ENCODE data around the gene MGAT4C.
"Not testable (repeated sequence)": the region's sequence is repeated elsewhere in the genome, so short reads cannot be mapped to it uniquely, and the experiment has no call there.

The MGAT4C gene

DNA sequence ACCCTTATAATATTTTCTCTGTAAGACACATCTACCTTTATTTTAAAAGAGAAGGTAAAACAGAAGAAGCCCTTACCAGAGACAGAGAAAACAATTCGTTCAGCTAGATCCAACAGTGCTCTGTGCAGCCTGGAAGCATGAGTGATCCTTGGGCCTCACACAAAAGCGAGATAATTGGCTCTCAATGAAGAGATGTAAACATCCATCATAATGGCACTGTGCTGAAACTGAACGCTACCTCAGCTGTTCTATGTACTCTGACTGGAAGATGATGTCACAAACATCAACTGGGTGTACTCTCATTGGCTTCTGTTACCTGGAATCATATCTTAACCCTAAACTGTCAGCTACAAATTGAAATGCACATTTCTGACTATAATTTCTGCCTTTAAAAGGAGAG lies at the start of gene MGAT4C:
TSS of gene MGAT4C (minus strand) at position 229 of the 400 bp plus-strand sequence.
- no peak for DNase-seq
- in situ Hi-C loops (cut with MboI; ENCODE audit: low pct_unique_long_range_greater_than_20kb, low sequenced_read_pairs), result no loop called here

DNA sequence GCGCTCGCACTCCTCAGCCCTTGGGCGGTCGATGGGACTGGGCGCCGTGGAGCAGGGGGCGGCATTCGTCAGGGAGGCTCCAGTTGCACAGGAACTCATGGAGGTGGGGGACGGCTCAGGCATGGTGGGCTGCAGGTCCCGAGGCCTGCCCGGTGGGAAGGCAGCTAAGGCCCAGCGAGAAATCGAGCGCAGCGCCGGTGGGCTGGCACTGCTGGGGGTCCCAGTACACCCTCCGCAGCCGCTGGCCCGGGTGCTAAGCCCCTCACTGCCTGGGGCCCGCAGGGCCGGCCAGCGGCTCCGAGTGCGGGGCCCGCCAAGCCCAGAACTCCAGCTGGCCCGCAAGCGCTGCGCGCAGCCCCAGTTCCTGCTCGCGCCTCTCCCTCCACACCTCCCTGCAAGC lies 40.2 kb upstream of the MGAT4C start:
- in situ Hi-C loops (cut with MboI; ENCODE audit: low pct_unique_long_range_greater_than_20kb, low sequenced_read_pairs); DNase-seq: not testable (repeated sequence)

DNA sequence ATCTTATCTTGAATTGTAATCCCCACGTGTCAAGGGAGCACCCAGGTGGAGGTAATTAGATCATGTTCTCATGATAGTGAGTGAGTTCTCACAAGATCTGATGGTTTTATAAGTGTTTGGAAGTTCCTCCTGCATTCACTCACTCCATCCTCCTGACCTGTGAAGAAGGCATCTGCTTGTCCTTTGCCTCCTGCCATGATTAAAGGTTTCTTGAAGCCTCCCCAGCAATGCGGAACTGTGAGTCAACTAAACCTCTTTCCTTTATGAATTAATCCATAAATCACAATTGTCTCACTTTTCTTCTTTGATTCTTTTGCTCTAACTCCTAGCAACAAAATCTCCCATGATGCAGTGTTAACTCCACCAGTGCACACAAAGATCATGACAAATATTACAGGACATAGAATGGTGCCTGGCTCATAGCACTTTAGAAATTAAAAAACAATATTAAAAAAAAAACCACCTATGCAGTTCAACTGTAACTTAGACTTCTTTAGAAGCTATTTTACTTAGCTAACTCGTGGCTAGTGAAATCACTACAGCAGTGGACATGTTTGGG lies 37.6 kb upstream of the MGAT4C start:
- no peak for DNase-seq
- in situ Hi-C loops (cut with MboI; ENCODE audit: low pct_unique_long_range_greater_than_20kb, low sequenced_read_pairs), result no loop called here

DNA sequence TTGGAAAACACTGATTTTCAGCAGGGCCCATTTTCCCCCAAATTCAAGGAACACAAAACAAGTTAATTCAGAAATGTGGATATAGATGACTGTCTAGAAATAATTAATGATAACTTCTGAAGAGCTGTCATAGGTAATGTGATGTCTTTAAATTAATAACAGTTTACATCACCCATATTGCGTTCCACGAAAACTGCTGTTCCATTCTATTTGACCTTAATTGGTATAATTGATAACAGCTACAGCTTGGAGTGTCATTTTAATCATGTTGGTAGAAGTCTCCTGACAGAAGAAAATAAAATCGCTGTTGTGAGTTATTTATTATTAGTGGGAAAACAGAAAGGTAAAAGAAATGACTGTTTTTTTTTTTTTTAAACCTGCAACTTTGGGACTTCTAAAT lies 36.3 kb upstream of the MGAT4C start:
- in situ Hi-C loops (cut with MboI; ENCODE audit: low pct_unique_long_range_greater_than_20kb, low sequenced_read_pairs), result no loop called here
- DNase-seq, result no peak

DNA sequence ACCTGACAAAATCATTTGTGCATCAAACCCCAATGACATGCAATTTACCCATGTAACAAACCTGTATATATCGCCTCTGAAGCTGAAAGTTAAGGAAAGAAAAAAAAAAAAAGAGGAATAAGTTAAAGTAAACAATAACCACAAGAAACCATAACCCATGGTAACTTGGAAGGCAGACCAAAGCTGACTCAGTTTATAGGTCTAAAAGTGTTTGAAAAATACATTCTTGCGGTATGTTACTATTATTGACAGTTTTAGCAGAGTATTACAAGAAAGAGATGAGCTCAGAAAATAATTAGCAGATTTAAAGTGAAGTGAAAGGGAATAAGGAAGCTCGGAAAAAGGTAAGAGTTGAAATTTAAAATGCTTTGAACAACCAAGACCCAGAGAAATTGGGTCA lies 34.4 kb upstream of the MGAT4C start:
- DNase-seq, result no peak
- in situ Hi-C loops (cut with MboI; ENCODE audit: low pct_unique_long_range_greater_than_20kb, low sequenced_read_pairs), result no loop called here

DNA sequence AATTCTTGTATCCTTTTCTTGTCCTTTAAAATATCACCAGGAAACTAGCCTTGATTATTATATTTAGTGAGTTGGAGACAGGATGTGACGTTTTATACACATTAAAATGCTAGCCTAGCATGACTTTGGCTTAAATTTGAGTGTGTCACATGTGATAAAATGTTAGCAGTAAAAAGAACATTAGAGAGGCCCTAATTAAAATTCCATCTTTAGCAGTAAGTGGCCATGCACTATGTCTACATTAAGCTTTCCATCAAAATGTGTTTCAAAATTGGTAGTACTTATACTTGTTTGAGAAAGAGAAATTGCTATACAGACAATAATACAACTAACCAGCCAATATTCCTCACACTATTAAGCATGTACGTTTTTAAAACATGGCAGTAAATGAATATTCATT lies 29.9 kb upstream of the MGAT4C start:
- in situ Hi-C loops (cut with MboI; ENCODE audit: low pct_unique_long_range_greater_than_20kb, low sequenced_read_pairs), result no loop called here
- DNase-seq, result no peak

DNA sequence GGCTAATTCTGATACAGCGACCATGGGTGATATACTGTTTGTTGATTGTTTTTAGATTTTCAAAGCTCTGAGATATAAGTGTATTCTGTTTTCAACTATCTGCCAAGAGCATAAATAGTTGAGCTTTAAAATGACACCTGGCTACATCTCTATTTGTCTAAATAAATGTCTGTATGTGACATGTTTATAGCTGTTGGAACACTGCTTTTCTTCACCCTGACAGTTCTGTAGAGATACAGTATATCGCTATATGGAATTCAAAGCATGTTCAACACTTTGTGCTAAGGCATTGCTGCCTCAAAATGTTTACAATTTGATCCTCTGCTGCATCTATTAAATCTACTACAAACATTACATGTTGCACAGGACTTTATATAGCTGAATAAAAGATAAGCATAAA lies 27.4 kb upstream of the MGAT4C start:
- in situ Hi-C loops (cut with MboI; ENCODE audit: low pct_unique_long_range_greater_than_20kb, low sequenced_read_pairs), result no loop called here
- no peak for DNase-seq

DNA sequence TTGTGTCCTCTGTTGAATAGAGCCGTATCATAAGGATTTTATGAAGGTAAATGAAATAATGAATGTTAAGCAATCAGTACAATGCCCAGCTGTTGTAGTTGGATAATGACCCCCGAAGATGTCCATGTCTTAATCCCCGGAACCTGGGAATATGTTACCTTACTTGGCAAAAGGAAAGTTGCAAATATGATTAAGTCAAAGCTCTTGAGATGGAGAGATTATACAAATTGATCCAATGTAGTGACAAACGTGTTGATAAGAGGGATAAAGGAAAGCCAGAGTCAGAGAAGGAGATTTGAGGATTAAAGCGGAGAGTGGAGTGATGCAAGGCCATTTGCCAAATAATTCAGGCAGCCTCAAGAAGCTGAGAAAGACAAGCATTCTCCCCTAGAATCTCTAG lies 19.2 kb upstream of the MGAT4C start:
- in situ Hi-C loops (cut with MboI; ENCODE audit: low pct_unique_long_range_greater_than_20kb, low sequenced_read_pairs), result no loop called here
- DNase-seq, result no peak

DNA sequence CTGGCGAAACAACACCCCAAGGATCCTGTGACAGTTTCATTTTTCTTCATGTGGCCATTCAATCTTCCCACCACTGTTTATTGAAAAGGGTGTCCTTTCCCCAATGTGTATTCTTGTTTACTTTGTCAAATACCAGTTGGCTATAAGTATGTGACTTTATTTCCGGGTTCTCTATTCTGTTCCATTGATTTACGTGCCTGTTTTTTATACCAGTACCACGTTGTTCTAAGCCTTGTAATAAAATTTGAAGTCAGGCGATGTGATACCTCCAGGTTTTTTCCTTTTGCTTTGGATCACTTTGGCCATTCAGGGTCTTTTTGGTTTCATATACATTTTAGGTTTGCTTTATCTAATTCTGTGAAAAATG lies 9.1 kb upstream of the MGAT4C start:
- DNase-seq, result no peak
- in situ Hi-C loops (cut with MboI; ENCODE audit: low pct_unique_long_range_greater_than_20kb, low sequenced_read_pairs), result no loop called here

DNA sequence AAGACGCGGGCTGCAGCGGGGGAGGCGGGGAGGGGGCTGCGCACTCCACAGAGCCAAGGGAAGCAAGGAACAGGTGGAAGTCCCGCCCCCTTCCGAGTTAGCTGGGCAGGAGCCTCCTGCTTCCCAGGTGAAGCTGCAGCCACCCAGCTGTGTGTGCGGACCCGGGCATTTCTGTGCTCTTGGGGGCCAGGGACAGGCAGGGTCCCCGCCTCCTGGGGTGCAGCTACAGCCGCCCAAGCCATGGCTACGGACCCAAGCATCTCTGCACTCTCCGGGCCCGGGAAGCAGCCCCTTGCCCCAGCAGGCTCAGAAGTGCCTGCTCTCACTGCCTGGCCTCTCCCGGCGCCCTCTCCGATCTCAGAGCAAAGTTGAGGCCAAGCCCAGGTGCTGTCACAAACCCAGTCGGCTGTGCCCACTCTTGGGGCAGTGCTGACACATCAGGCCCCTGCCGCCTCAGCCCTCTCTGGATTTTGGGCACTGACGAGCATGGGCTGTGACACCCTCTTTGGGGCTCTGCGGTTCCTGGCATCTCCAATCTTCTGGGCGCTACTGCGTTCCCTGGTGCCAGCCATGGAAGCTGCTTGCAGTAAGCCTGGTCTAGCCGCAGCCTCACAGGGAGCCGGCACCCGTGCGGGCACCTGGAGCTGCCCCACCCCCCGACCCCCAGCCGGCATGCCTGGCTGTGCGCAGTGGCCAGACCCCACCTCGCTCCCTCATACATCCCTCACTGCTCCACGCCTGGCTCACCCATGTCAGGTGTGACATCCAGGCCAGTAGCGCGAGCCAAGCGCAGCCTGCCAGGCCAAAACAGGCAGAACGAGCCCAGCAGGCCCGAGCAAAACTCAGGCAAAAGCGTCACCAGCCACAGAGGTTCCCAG lies 8.5 kb upstream of the MGAT4C start:
- no peak for DNase-seq
- in situ Hi-C loops (cut with MboI; ENCODE audit: low pct_unique_long_range_greater_than_20kb, low sequenced_read_pairs), result no loop called here

DNA sequence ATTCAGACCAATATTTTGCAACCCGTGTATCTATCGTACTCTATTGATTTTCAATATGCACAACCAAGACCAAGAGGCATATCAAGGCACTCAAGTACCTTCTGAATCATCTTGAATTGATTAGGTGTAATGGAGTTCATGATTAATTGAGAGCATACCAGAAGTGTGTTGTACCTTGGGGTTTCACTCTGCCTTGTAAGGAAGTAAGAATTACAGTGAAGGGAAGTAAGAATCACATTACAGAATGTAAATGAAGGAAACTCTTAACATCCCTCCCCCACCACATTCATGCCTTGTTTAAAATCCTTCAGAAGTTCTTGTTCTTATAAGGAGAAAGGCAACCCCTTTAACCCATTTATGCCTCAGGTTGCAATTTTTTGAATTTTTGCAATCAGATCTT lies 5.4 kb upstream of the MGAT4C start:
- DNase-seq, result no peak
- in situ Hi-C loops (cut with MboI; ENCODE audit: low pct_unique_long_range_greater_than_20kb, low sequenced_read_pairs), result no loop called here

DNA sequence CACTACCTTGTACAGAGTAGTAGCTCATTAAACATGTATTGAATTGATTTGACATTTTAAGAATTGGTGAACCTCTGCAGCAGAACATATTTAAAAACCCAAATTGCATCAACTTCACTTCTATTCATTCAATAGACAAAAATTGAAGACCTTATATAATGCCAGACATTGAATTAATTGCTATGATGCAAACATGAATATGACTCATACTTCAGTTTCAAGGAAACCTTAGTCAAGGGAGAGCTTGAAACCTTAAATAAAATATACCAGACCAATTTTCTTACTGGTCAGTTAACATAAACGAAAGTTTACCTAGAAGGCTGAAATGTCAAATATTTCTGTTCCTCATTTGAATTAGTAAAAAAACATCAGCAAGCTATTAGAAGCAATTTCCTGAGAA lies 5.0 kb upstream of the MGAT4C start:
- DNase-seq, result no peak
- in situ Hi-C loops (cut with MboI; ENCODE audit: low pct_unique_long_range_greater_than_20kb, low sequenced_read_pairs), result no loop called here

DNA sequence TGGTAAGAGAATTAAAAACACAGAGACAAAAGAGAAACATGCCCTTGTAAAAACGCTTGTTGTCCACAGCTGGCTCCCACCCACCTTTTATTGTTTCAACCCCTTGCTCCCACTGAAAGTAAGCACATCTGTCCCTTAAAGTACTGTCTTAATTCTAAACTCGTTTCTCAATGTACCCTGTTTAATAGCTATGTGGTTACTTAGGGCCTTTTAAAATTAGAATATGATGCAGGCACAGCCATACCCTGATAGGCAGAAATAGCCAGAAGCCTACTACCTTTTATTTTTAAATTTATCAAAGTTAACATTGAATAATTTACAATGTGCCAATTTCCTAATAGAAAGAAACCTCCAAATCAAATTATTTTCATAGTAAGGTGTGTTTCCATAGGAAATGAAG lies 4.0 kb upstream of the MGAT4C start:
- in situ Hi-C loops (cut with MboI; ENCODE audit: low pct_unique_long_range_greater_than_20kb, low sequenced_read_pairs), result no loop called here
- DNase-seq, result no peak

DNA sequence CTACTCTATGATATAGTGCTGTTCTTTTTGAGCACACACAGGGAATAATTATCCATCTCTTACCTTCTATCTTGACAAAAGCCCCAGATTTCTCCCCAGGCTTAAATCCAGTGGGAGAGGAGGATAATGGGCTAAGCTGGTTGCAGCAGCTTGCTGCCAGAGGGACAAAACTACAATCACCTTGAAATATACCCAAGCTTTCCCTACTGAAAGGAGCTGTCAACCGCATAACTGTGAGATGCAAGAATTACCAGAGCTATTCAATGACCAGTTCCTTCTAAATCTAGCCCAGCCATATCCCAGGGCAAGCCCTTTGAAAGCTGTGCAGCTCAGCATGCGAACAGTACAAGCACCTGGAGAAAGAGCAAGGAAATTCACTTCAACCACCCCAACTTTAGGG lies 943 bp upstream of the MGAT4C start:
- no peak for DNase-seq
- in situ Hi-C loops (cut with MboI; ENCODE audit: low pct_unique_long_range_greater_than_20kb, low sequenced_read_pairs), result no loop called here

DNA sequence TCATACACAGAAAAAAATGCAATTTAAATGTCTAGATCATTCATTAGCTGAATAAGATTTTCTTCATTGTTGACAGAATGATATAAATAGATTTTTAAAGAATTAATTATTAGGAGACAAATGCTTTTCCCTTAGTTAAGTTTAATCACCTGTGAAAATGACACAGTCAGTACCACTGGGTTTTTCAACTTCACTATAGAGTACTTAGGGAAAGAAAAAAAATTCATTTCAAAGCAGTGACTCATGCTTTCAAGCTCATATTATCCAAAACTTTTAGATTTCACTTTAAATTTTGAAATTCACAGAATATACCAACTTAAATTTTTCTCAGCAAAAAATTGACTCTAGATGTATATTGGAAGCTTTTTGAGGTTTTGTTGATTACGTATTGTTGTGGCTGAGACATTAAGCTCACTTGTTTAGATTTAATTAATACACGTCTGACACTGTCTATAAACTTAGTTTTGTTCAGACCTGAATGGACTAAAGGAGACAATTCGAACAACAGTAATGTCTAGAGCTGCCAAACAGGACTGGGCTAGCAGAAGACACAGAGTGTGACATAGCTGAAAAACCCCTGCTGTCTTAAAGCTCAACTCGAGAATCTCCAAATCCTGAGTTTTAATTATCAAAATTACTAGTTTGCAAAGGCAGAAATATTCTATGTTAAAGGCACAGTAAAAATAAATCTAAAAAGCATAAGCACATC lies 1.6 kb downstream of the MGAT4C start:
- in situ Hi-C loops (cut with MboI; ENCODE audit: low pct_unique_long_range_greater_than_20kb, low sequenced_read_pairs), result no loop called here
- no peak for DNase-seq

DNA sequence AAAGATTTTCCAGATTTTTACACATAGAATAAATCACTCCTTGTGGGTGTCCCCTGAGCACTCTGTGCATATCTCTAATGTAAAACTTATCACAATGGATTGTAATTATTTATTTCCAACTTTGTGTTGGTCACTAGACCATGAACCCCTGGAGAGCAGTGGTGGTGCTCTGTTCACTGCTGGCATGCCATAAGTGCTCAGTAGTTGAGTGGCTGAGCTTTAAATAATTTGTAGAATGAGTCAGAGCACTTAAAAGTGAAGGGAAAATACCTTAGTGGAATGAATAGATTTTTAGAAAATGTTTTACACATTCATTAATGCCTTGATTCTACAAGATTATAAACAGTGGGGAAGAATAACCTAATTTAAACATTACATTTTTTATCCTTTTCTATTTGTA lies 6.3 kb downstream of the MGAT4C start:
- DNase-seq, result no peak

DNA sequence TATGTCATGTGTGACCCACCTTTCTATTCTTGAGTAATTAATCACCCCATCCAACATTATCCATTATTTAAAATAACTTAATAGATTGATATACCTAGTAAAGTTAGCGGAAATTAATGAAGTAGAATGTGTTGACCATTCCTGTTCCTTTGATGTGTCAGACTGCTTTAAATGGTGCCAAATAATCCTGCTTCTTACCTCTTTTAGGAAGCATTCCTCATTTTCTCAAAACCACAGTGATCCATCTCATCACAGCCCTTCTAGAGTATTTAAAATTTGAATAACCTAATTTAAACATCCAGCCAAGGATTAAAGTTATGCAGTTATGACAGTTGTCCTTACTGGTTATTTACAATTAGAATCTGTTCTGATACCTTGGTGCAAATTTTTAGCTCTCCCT lies 6.9 kb downstream of the MGAT4C start:
- no peak for DNase-seq
- in situ Hi-C loops (cut with MboI; ENCODE audit: low pct_unique_long_range_greater_than_20kb, low sequenced_read_pairs), result no loop called here

More for the DNA sequence above, 6.3 kb downstream of the MGAT4C start:
- in situ Hi-C loops (cut with MboI; ENCODE audit: low pct_unique_long_range_greater_than_20kb, low sequenced_read_pairs), result no loop called here

DNA sequence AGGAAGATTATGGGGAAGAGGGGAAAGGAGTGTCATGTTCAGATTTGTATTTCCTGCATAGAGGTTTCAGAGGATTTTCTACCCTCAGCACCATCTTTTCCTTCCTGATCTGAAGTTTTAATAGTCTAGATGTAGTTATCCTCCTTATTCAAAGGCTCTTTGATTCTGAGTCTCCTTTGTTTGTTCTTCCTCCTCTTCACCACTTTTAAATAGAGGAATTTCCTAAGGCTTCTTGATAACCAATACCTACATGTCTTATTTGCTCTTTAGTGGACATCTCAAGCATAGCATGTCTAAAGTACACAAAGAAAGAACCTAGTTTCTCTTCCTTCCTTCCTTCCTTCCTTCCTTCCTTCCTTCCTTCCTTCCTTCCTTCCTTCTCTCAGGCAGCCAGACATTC lies 8.3 kb downstream of the MGAT4C start:
- in situ Hi-C loops (cut with MboI; ENCODE audit: low pct_unique_long_range_greater_than_20kb, low sequenced_read_pairs), result no loop called here
- DNase-seq, result no peak

DNA sequence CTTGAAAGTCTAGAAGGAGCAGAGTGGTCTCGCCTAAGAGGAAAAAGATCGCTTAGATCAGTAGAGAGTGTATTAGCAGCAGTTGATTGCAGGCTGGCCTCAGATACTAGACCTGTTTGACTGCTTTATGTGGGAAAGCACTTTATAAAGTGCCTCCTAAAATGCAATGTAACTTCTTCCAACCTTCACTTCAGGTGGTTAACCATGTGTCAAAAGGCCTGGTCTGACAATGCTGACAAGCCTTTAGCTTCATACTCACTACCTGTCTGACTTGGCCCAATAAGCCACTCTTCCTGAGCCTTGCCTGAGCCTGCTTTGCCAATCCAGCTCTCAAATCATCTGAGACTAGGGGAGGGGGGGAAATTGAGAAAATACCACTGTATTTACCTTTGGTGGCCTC lies 14.6 kb downstream of the MGAT4C start:
- in situ Hi-C loops (cut with MboI; ENCODE audit: low pct_unique_long_range_greater_than_20kb, low sequenced_read_pairs), result no loop called here
- no peak for DNase-seq

DNA sequence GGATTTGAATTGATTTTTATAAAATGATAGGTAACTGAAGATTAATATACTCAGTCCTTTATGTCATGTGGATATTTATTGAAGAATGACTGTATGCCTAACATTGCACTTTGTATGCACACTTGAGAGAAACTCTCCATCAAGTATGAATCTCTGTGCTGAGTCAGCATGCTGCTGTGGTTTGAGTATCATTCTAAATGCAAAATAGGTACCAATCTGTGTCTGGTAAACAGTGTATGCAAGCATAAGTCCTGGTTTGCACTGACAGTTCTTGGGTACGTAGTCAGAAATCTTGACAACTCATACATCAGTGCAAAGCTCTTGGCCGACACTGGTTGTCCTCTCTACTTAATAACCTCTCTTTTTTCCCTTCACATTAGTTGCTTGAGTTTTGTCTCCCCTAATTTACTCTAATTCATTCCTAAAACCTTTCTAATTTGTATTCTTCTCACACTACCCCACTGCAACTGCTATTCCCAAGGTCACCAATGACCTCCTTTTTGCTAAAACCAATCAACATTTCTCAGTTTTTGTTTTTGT lies 21.8 kb downstream of the MGAT4C start:
- in situ Hi-C loops (cut with MboI; ENCODE audit: low pct_unique_long_range_greater_than_20kb, low sequenced_read_pairs), result no loop called here

More for the DNA sequence above, 21.8 kb downstream of the MGAT4C start:
- no peak for DNase-seq
